Adrenal gland (tissue), 12 donors: Measurements from ENCODE around the gene HSP90AB1. TPM values are rescaled to one million over a fixed set of nuclear protein-coding genes. Genes with fewer than 3 reads are reported as not detected.

ENCODE experiments used
- DNase-seq, 7 donors: peaks; one replicate each; pipeline ENCODE4 v3.0.0-alpha.2; 2019 to 2020
- H3K27ac ChIP-seq, 5 donors: fragments of 200-600 bp; sonication (generic) in 4 of 5; 1 replicate in 3 of 5; 2 replicates in 2 of 5; pipeline versions ENCODE4 v1.5.1 to v1.8.0; 2016 to 2020; ENCODE audit warnings: mild to moderate bottlenecking in 1 of 5
- H3K27me3 ChIP-seq: fragments of 200-600 bp; 2 replicates; pipeline ENCODE4 v1.8.0; 2021
- H3K36me3 ChIP-seq, 2 donors: fragments of 200-600 bp; replicated peaks in 1 of 2; 1 replicate in 1 of 2; 2 replicates in 1 of 2; pipeline versions ENCODE4 v1.5.1 to v1.8.0; 2018 to 2022
- H3K4me1 ChIP-seq, 2 donors: fragments of 200-600 bp; replicated peaks in 1 of 2; 1 replicate in 1 of 2; 2 replicates in 1 of 2; pipeline versions ENCODE4 v1.5.1 to v1.8.0; 2018 to 2021
- H3K4me3 ChIP-seq, 4 donors: fragments of 200-600 bp; sonication (generic) in 3 of 4; one replicate each; pipeline ENCODE4 v1.5.1; 2016 to 2018
- H3K9me3 ChIP-seq, 3 donors: fragments of 200-600 bp; sonication (generic) in 1 of 3; replicated peaks in 1 of 3; 1 replicate in 2 of 3; 2 replicates in 1 of 3; pipeline versions ENCODE4 v1.5.1 to v1.8.0; 2016 to 2021
- POLR2A ChIP-seq, 2 donors: fragments of 450-650 bp; IDR thresholded peaks; one replicate each; pipeline ENCODE4 v1.6.1; 2017; ENCODE audit warnings: antibody characterized with exemption in 2 of 2, mild to moderate bottlenecking in 2 of 2, moderate library complexity in 1 of 2
- WGBS, 4 donors: extraction: QIAGEN DNeasy Blood & Tissue Kit in 2 of 4; methylation state at CpG; one replicate each; pipeline versions ENCODE4 v1.1.5 to v1.1.7; 2013 to 2017; 5-methylcytosine and 5-hydroxymethylcytosine counted together
- intact Hi-C, 2 donors: fragments of 100-400 bp; cut with DNase I; formaldehyde crosslinking; loops; one replicate each; pipeline versions ENCODE4 v1.14.1 to v1.15.0; 2022 to 2023
- polyA plus RNA-seq, 3 donors: library from polyadenylated mRNA; stranded (reverse); fragments of 200-250 nt in 2 of 3; fragments of 350-450 nt in 1 of 3; fragmentation: Illumina TruSeq in 1 of 3; extraction: RNeasy Lipid Tissue Mini Kit (QIAGEN cat#74804) in 1 of 3; gene quantifications; one replicate each; pipeline ENCODE4 v1.2.3, GENCODE V29; 2013 to 2014
- total RNA-seq, 9 donors: library from RNA; depleted of rRNA in 4 of 9; stranded (reverse); fragments of >200 nt in 4 of 9; fragments of 120-200 nt in 1 of 9; fragmentation: NEBNext Ultra II Directional in 1 of 9; extraction: Animal tissue kit (Norgen Biotek cat#: 25700) in 1 of 9; gene quantifications; one replicate each; pipeline versions ENCODE4 v1.1.0 to v1.2.4, GENCODE V29; 2013 to 2023
- TF ChIP-seq, protein P1 (sequence below), 6 experiments: fragments of 450-650 bp in 4 of 6; fragments of 200-600 bp in 2 of 6; sonication (generic) in 1 of 6; IDR thresholded peaks; 1 replicate in 5 of 6; 2 replicates in 1 of 6; pipeline versions ENCODE4 v1.5.1 to v1.8.0; 2016 to 2021; ENCODE audit warnings: antibody characterized with exemption in 6 of 6, mild to moderate bottlenecking in 2 of 6, moderate library complexity in 1 of 6
- donor health status: healthy with polysubstance abuse.
- donor health status: Bipolar disorder and iron deficiency.
- donor health status: DM: yes; HTN: yes; CAD: no.
- donor health status: DM: no; HTN: no; CAD: no.
- donor health status: DM: no; HTN: no; CAD: no.
- donor health status: DM: yes; HTN: yes; CAD: no.

HSP90AB1 gene
- total and polyA plus RNA-seq, 12 donors: 275 to 2,249 (median 857) TPM

DNA sequence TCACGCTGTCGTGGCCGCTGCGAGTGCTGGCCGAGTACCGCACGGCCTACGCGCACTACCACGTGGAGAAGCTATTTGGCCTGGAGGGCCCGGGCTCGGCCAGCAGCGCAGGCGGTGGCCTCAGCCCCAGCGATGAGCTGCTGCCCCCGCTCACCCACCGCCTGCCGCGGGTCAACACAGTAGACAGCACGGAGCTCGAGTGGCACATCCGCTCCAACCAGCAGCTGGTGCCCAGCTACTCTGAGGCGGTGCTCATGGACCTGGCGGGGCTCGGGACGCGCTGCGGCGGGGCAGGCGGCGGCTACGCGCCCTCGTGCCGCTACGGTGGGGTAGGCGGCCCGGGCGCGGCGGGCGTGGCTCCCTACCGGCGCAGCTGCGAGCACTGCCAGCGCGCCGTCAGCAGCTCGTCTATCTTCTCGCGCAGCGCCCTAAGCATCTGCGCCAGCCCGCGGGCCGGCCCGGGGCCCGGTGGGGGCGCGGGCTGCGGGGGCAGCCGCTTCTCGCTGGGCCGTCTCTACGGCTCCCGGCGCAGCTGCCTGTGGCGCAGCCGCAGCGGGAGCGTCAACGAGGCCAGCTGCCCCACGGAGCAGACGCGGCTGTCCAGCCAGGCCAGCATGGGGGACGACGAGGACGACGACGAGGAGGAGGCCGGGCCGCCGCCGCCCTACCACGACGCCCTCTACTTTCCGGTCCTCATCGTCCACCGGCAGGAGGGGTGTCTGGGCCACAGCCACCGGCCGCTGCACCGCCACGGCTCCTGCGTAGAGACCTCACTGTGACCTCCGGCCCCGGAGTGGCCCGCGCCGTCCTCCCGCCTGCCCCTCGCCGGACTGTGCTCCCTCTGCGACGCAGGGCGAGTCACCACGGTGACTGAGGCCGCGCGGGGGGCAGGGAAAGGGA, 29.1 kb downstream of the HSP90AB1 start:
- H3K4me3 ChIP-seq: peak overlapping the region in 1 of 4 donors; percentile 23
- intact Hi-C loops: no loop called here
- peaks cover 53% of the 10 kb centered on the region for H3K27me3 ChIP-seq
- H3K9me3 ChIP-seq: no peaks in the 10 kb centered on the region
- H3K27ac ChIP-seq: no peak overlapping the region
- no peak for DNase-seq
- TF ChIP-seq, protein P1, sequence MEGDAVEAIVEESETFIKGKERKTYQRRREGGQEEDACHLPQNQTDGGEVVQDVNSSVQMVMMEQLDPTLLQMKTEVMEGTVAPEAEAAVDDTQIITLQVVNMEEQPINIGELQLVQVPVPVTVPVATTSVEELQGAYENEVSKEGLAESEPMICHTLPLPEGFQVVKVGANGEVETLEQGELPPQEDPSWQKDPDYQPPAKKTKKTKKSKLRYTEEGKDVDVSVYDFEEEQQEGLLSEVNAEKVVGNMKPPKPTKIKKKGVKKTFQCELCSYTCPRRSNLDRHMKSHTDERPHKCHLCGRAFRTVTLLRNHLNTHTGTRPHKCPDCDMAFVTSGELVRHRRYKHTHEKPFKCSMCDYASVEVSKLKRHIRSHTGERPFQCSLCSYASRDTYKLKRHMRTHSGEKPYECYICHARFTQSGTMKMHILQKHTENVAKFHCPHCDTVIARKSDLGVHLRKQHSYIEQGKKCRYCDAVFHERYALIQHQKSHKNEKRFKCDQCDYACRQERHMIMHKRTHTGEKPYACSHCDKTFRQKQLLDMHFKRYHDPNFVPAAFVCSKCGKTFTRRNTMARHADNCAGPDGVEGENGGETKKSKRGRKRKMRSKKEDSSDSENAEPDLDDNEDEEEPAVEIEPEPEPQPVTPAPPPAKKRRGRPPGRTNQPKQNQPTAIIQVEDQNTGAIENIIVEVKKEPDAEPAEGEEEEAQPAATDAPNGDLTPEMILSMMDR (IDR thresholded peaks at IDR 0.05): no peak
- no peak for TF ChIP-seq POLR2A (IDR thresholded peaks at IDR 0.05)
- peaks cover 0 to 8% of the 10 kb centered on the region in 2 donors for H3K4me1 ChIP-seq
- no peaks in the 10 kb centered on the region for H3K36me3 ChIP-seq
- 10 to 38% (median 16%) methylated on average over 5 to 109 of the region's 109 CpGs; no CpG with 5 or more reads in 1 of the 4 donors for WGBS, 4 donors

DNA sequence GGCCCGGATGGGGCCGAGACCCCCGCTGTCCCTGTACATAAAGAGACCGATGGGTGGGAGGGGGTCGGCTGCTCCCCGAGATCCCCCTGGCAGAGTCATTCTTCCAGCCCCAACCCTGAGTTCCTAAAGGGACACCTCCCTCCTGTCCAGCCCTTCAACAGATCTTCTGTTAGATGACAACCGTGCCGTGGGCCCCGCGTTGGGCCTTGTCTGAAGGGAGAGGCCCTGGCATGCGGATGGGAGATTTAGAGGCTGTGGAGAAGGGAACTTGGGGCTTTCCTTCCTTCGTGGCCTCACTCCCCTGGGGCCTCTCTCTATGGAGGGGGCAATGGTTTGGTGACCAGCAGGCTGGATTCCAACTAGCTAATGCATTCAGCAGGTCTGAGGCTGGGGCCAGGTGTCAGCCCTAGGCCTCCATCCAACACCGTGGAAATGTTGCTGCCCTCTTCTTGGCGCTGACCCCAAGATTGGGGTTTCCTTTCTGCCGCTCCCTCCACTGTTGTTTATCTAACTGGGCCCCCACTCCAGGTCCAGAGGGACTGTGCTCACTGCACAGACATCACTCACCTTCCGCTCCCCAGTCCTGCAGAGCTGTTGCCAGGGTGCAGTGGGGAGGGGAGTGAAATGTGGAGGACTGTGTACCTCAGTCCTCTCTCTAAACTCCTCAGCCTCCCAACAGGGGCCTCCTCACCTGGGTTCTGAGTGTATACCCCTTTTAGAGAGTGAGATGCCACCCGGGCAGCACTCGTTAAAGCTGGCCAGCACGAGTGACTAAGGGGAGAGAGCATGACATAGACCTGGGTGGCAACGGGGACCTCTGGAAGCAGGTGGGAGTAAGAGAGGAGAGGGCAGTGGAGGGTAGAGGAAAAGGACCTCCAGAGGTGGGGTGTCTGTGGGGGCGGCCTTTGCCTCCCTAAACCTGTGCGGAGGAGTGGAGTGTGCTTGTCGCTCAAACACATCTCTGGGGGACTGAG, 30.1 kb downstream of the HSP90AB1 start:
- no peak overlapping the region for H3K27ac ChIP-seq
- H3K9me3 ChIP-seq: no peaks in the 10 kb centered on the region
- H3K36me3 ChIP-seq: no peaks in the 10 kb centered on the region
- WGBS, 4 donors: 74 to 85% (median 82%) methylated on average over 11 to 23 of the region's 23 CpGs
- intact Hi-C loops: no loop called here
- H3K4me1 ChIP-seq: peaks cover 0 to 8% of the 10 kb centered on the region in 2 donors
- DNase-seq: no peak
- no peak overlapping the region for H3K4me3 ChIP-seq
- TF ChIP-seq POLR2A (IDR thresholded peaks at IDR 0.05): no peak
- TF ChIP-seq, protein P1 (IDR thresholded peaks at IDR 0.05): no peak
- H3K27me3 ChIP-seq: peaks cover 47% of the 10 kb centered on the region

DNA sequence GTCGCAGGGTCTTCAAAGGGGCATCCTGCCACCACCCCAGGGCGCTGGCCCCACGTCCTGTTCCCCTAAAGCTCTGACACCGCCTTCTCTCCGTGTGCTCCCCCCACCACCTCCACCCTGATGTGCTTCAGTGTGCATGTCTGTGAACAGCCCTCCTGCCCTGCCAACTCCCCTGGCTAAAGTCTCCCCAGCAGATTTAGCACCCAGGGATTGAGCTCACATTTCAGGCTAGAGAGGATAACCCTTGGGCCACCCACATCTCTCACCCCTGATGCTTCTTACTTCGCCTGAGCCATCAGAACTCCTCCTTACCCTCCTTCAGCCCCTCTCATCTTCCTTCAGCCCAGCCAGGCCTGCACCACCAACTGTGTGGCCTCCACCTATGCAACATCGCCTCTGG, 30.9 kb downstream of the HSP90AB1 start:
- no peak overlapping the region for H3K27ac ChIP-seq
- intact Hi-C loops: no loop called here
- no peak for DNase-seq
- peaks cover 42% of the 10 kb centered on the region for H3K27me3 ChIP-seq
- no peak overlapping the region for H3K4me3 ChIP-seq
- H3K36me3 ChIP-seq: no peaks in the 10 kb centered on the region
- 77 to 86% (median 82%) methylated on average over 7 of the region's 7 CpGs for WGBS, 4 donors
- H3K9me3 ChIP-seq: no peaks in the 10 kb centered on the region
- TF ChIP-seq POLR2A (IDR thresholded peaks at IDR 0.05): no peak
- TF ChIP-seq, protein P1 (IDR thresholded peaks at IDR 0.05): no peak
- H3K4me1 ChIP-seq: peaks cover 0 to 8% of the 10 kb centered on the region in 2 donors

DNA sequence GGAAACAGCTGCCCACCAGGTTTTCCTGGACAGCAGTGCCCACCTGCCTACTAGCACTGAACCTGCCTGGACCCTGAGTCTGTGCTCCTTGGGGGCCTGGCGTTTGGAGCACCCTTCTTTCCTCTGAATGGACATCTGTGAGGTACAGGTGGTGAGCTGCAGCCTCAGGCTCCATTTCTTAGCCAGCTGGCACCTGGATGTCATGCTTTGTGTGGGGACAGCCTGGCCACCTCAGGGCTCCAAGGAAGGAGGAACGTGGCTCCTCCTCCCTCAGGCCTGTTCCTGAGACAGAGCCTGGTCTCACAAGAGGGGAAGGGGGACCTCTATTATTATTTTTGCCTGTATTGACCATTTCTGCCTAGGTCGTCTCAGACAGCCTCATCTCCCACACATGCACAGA, 31.4 kb downstream of the HSP90AB1 start:
- Histone ChIP-seq H3K27ac (no peak overlapping the region), H3K4me1 (peaks cover 0 to 8% of the 10 kb centered on the region in 2 donors), H3K36me3 (no peaks in the 10 kb centered on the region), H3K27me3 (peaks cover 41% of the 10 kb centered on the region), H3K9me3 (no peaks in the 10 kb centered on the region), H3K4me3 (no peak overlapping the region)
- TF ChIP-seq POLR2A (IDR thresholded peaks at IDR 0.05): no peak
- TF ChIP-seq, protein P1 (IDR thresholded peaks at IDR 0.05): no peak
- DNase-seq: no peak
- 59 to 71% (median 66%) methylated on average over 2 to 3 of the region's 3 CpGs for WGBS, 4 donors
- intact Hi-C loops: no loop called here
